Breast epithelium (tissue), 3 donors: ENCODE results near the gene KIF6.
A peak's percentile ranks its signal among the peaks of the same experiment; 100 is the strongest.

Experiments used
- POLR2A ChIP-seq: fragments of 450-650 bp; IDR thresholded peaks from one replicate; pipeline ENCODE4 v1.6.1; 2016; ENCODE audit warnings: antibody characterized with exemption, mild to moderate bottlenecking, moderate library complexity
- TF ChIP-seq, protein P1 (sequence below), 3 donors: fragments of 450-650 bp; IDR thresholded peaks; one replicate each; pipeline ENCODE4 v1.5.1; 2016 to 2017; ENCODE audit warnings: antibody characterized with exemption in 3 of 3, mild to moderate bottlenecking in 3 of 3, moderate library complexity in 3 of 3

DNA sequence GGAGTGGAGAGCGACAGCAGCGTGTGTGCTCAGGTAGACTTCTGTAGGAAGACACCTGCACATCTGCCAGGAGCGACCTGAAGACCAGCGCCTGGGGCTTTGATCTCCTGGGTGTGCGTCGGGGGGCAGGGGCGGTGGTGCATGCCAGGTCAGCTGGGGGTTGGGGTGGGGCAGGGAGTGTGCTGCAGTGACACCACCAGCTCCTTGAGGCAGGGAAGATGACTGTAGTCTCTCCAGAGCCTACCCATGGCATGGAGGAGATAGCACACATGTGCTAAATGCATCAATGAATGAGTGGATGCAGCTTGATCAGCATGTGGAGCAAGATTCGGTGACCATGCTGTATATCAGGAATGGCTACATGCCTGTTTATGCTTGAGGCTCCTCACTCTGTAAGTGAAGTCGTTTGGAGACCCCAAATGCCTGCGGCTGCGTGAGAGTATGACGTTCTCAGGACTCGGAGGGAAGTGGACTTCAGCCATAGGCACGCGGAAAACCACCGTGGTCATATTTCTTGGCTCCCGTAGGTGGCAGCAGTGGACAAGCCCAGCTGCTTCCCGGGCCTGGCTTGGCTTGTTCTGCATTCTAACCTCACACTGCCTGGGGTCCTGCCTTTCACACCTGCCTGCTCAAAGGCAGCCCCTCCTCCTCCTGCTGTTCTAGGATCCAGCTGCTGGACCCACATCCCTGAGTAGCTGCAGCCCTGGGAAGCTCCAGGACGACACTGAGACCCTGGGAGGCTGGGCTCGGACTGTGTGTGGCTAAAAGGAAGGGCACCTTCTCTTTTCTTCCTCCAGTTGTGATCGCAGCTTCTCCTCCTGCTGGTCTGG is 363.3 kb downstream of the KIF6 start:
- TF ChIP-seq POLR2A, result no peak
- TF ChIP-seq, protein P1, sequence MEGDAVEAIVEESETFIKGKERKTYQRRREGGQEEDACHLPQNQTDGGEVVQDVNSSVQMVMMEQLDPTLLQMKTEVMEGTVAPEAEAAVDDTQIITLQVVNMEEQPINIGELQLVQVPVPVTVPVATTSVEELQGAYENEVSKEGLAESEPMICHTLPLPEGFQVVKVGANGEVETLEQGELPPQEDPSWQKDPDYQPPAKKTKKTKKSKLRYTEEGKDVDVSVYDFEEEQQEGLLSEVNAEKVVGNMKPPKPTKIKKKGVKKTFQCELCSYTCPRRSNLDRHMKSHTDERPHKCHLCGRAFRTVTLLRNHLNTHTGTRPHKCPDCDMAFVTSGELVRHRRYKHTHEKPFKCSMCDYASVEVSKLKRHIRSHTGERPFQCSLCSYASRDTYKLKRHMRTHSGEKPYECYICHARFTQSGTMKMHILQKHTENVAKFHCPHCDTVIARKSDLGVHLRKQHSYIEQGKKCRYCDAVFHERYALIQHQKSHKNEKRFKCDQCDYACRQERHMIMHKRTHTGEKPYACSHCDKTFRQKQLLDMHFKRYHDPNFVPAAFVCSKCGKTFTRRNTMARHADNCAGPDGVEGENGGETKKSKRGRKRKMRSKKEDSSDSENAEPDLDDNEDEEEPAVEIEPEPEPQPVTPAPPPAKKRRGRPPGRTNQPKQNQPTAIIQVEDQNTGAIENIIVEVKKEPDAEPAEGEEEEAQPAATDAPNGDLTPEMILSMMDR (IDR thresholded peaks at IDR 0.05), result peak; percentile 63 to 68 (median 66)
